Measurements from ENCODE around the gene OSBP2. TPM values are rescaled to one million over a fixed set of nuclear protein-coding genes. Genes with fewer than 3 reads are reported as not detected.
"Not testable (repeated sequence)": the region's sequence is repeated elsewhere in the genome, so short reads cannot be mapped to it uniquely, and the experiment has no call there.

The OSBP2 gene
- total RNA-seq, 2 experiments from 2014 or later, result 0.58 to 0.72 TPM

- ATAC-seq (no peak), DNase-seq (no peak)
- Mint-ChIP-seq H3K4me1 (ENCODE audit: low read depth) (peaks cover 2% of the 10 kb centered on the region), H3K27ac (no peak overlapping the region), H3K4me3 (no peak overlapping the region), H3K36me3 (ENCODE audit: low read depth) (no peaks in the 10 kb centered on the region), H3K27me3 (no peaks in the 10 kb centered on the region), H3K9me3 (no peaks in the 10 kb centered on the region)
- TF ChIP-seq CTCF (IDR thresholded peaks at IDR 0.05), result no peak
- intact Hi-C loops (cut with micrococcal nuclease), result loop anchor here (10.0 kb wide), 1 partner anchor 317 kb away; the partner anchor contains the start of gene SMTN
- POLR2A ChIA-PET, result no interaction called here
- CTCF ChIA-PET, result interaction anchor here (1.1 kb wide), 1 partner anchor 133 kb away, joined by 3 read pairs; no protein-coding TSS in a partner anchor
Observed at GRCh38 chr22:30767661-30768060, 73.0 kb downstream of the OSBP2 start.

GRCh38 chr22:30770716-30771115 is 76.0 kb downstream of the OSBP2 start:
- H3K27me3 Mint-ChIP-seq, result no peaks in the 10 kb centered on the region
- no peak for ATAC-seq

GRCh38 chr22:30773919-30774318 is 79.2 kb downstream of the OSBP2 start:
- Mint-ChIP-seq H3K36me3 (ENCODE audit: low read depth) (no peaks in the 10 kb centered on the region), H3K4me1 (ENCODE audit: low read depth) (no peaks in the 10 kb centered on the region), H3K27ac (no peak overlapping the region), H3K27me3 (no peaks in the 10 kb centered on the region), H3K4me3 (no peak overlapping the region), H3K9me3 (no peaks in the 10 kb centered on the region)
- POLR2A ChIA-PET, result no interaction called here
- CTCF ChIA-PET, result interaction anchor here (1.4 kb wide), 1 partner anchor 10 kb away, joined by 3 read pairs; no protein-coding TSS in a partner anchor
- no peak for TF ChIP-seq CTCF (IDR thresholded peaks at IDR 0.05)
- intact Hi-C loops (cut with micrococcal nuclease), result no loop called here
- ATAC-seq, result no peak
- DNase-seq, result no peak

More at GRCh38 chr22:30770716-30771115, 76.0 kb downstream of the OSBP2 start:
- TF ChIP-seq CTCF (IDR thresholded peaks at IDR 0.05), result no peak
- POLR2A ChIA-PET, result no interaction called here
- Mint-ChIP-seq H3K4me3 (no peak overlapping the region), H3K9me3 (no peaks in the 10 kb centered on the region), H3K36me3 (ENCODE audit: low read depth) (no peaks in the 10 kb centered on the region), H3K4me1 (ENCODE audit: low read depth) (no peaks in the 10 kb centered on the region), H3K27ac (no peak overlapping the region)
- no peak for DNase-seq
- intact Hi-C loops (cut with micrococcal nuclease), result no loop called here
- CTCF ChIA-PET, result no interaction called here

- CTCF ChIA-PET, result interaction anchor here (1.4 kb wide), 1 partner anchor 11 kb away, joined by 3 read pairs; no protein-coding TSS in a partner anchor
- no peak overlapping the region for H3K27ac Mint-ChIP-seq
- no peaks in the 10 kb centered on the region for H3K27me3 Mint-ChIP-seq
Observed at GRCh38 chr22:30774566-30774965, 79.9 kb downstream of the OSBP2 start.

GRCh38 chr22:30776476-30776875 is 81.8 kb downstream of the OSBP2 start:
- ChIA-PET CTCF (interaction anchor here (1.5 kb wide), 1 partner anchor 13 kb away, joined by 6 read pairs; no protein-coding TSS in a partner anchor), POLR2A (no interaction called here)
- DNase-seq, result no peak
- intact Hi-C loops (cut with micrococcal nuclease), result no loop called here
- no peak for TF ChIP-seq CTCF (IDR thresholded peaks at IDR 0.05)
- no peaks in the 10 kb centered on the region for H3K9me3 Mint-ChIP-seq
- ATAC-seq, result no peak
- H3K4me3 Mint-ChIP-seq, result no peak overlapping the region
- no peaks in the 10 kb centered on the region for H3K36me3 Mint-ChIP-seq (ENCODE audit: low read depth)
- no peak overlapping the region for H3K27ac Mint-ChIP-seq
- H3K27me3 Mint-ChIP-seq, result peaks cover 2% of the 10 kb centered on the region
- H3K4me1 Mint-ChIP-seq (ENCODE audit: low read depth), result no peaks in the 10 kb centered on the region

More at GRCh38 chr22:30774566-30774965, 79.9 kb downstream of the OSBP2 start:
- no peaks in the 10 kb centered on the region for H3K4me1 Mint-ChIP-seq (ENCODE audit: low read depth)
- no peak for TF ChIP-seq CTCF (IDR thresholded peaks at IDR 0.05)
- DNase-seq (no peak), ATAC-seq (no peak)
- H3K4me3 Mint-ChIP-seq, result no peak overlapping the region
- no peaks in the 10 kb centered on the region for H3K9me3 Mint-ChIP-seq
- no peaks in the 10 kb centered on the region for H3K36me3 Mint-ChIP-seq (ENCODE audit: low read depth)
- POLR2A ChIA-PET, result no interaction called here
- intact Hi-C loops (cut with micrococcal nuclease), result no loop called here

- H3K27me3 Mint-ChIP-seq; ATAC-seq; intact Hi-C loops (cut with micrococcal nuclease); POLR2A ChIA-PET; H3K4me1 Mint-ChIP-seq (ENCODE audit: low read depth); H3K9me3 Mint-ChIP-seq; H3K36me3 Mint-ChIP-seq (ENCODE audit: low read depth); DNase-seq; H3K27ac Mint-ChIP-seq; H3K4me3 Mint-ChIP-seq: not testable (repeated sequence)
- CTCF ChIA-PET, result interaction anchor here (1.5 kb wide), 1 partner anchor 13 kb away, joined by 6 read pairs; no protein-coding TSS in a partner anchor
Observed at GRCh38 chr22:30777146-30777545, 82.5 kb downstream of the OSBP2 start.

Measured in activated CD8-positive, alpha-beta T cell treated with anti-CD3 and anti-CD28 coated beads for 36 hours (primary cell).